HG03066 (cell line): ENCODE results near the gene TTLL7.
"Not testable (repeated sequence)": the region's sequence is repeated elsewhere in the genome, so short reads cannot be mapped to it uniquely, and the experiment has no call there.

Source experiments
- ATAC-seq: cut with Tn5 transposase; IDR thresholded peaks from one replicate; pipeline ENCODE4 v1.9.1; 2021; ENCODE audit warnings: low read depth; ENCODE audit not compliant: unreplicated experiment

The TTLL7 gene

DNA sequence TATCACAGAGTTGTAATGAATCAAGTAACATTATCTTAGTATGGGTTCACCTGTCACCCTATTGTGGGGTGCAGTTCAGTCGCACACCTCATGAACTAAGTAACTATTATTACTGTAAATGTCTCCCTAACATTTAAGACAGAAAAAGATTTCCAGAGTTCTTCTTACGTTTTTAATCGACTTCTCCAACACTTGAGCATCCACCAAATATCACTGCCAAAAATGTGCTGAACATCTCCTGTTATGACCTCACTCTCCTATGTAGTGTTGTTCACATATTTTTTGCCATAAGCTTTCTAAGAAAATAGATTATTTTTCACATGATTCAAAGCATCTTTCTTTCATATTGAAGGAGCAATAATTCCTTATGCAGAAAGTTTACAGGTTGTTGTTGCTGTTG is 1.3 kb downstream of the TTLL7 start:
- ATAC-seq = no peak

DNA sequence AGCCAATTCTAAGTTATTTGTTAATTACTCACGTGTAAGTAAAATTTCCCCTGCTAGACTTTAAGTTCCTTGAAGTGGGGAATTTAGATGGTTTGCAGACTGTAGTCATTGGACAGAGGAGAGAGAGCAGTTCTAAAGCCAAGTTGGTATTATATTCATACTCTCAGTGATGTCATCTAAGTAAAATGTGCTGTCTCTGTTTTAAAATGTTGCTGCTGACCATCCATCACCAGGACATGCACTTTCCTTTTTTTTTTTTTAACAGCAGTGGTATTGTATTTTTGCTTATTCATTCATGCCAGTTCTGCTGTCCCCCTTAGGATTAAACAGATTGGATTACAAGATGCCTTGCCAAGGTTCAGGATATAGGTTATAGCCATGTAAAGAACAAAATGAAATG is 2.3 kb downstream of the TTLL7 start:
- no peak for ATAC-seq

DNA sequence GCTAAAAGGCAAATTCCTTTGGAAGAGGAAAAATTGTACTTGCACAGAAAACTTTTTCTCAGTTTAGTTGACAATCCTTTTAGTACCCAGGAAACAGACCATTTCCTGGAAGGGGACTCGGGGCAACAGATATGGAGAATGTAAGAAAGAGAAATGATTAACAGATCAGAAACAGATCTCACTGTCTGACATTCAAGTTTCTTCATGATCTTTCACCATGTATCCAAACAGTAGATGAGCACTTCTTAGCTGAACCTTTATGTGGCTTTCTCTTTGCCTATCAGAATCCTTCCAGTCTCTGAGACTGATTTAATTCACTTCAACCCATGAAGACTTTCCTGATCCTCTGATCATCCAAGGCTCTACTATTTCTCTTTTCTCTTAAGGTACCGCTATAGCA is 2.7 kb downstream of the TTLL7 start:
- ATAC-seq = no peak

DNA sequence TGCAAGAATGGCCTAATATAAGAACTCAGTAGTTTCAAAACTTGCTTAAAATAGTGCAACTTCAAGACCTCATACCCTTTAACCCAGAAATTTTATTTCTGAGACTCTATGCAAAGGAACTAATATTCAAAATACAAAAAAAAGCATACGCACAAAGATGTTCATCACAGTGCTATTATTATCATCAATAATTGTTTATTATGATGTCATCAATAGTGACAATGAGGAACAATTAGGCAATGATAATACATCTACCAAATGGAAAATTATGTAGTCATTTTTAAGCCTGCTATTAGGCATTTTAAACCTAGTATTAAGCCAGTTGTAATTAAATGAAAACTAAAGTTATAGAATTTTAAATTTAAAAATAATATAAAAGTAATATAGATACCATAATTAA is 3.3 kb downstream of the TTLL7 start:
- ATAC-seq = no peak

DNA sequence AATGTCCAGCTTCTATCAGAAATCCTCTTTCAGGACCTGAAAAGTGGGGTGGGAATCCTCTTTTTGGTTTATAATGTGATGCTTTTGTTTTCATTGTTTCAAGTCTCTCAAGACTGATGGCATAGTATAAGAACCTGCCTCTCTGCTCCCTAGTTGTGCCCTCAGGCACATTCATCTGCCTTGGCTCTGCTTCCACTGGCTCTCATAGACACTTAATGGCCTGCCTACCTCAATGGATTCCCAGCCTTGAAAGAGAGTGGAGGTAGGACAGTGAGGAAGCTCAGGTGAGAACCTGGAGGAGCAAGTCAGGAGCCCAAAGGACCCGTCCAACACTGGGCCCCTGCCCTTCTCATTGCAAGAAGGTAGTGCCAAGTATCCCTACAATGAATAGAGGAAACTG is 4.8 kb downstream of the TTLL7 start:
- ATAC-seq = no peak

DNA sequence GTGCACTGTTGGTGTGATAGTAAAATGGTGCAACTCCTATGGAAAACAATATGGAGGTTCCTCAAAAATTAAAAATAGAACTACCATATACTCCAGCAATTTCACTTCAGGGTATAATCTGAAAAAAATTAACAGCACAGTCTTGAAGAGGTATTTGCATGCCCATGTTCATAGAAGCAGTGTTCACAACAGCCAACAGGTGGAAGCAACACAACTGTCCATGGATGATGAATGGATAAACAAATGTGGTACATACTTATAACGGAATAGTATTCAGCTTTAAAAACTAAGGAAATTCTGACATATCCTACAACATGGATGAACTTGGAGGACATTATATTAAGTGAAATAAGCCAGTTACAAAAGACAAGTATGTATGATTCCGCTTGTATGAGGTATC is 8.2 kb downstream of the TTLL7 start:
- no peak for ATAC-seq

DNA sequence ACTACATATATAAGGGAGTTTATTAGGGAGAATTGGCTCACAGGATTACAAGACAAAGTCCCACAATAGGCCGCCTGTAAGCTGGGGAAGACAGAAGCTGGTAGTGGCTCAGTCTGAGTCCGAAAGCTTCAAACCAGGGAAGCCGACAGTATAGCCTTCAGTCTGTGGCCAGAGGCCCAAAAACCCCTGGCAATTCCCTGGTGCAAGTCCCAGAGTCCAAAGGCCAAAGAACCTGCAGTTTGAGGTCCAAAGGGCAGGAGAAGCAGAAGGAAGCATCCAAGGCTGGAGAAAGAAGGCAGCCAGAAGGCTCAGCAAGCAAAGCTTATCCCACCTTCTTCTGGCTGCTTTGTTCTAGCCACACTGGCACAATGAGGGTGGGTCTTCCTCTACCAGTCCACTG is 13.9 kb downstream of the TTLL7 start:
- no peak for ATAC-seq

DNA sequence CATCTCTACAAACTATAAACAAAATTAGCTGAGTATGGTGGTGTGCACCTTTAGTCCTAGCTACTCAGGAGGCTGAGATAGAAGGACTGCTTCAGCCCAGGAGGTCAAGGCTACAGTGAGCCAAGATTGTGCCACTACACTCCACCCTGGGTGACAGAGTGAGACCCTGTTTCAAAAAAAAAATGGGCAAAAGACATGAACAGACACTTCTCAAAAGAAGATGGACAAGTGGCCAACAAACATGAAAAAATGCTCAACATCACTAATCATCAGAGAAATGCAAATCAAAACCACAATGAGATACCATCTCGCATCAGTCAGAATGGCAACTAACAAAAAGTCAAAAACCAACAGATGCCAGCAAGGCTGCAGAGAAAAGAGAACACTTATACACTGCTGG is 15.0 kb downstream of the TTLL7 start:
- not testable (repeated sequence) for ATAC-seq

DNA sequence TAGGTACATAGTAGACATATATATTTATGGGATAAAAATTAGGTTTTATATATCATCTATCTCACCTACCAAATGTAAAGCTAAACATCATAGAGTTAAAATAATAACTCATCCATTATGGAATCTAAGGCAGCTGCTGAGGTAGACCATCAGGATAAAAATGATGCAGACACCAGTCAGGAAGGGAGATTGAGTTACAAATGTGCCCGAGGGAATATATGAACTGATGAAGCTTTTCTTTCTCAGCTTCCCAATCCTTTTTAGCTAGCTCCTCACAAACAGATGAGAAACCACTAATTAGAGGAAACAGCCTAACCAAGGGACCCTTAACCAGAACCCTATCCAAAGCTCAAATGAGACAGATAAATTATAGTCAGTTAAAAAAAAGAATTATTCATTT is 20.9 kb downstream of the TTLL7 start:
- no peak for ATAC-seq

DNA sequence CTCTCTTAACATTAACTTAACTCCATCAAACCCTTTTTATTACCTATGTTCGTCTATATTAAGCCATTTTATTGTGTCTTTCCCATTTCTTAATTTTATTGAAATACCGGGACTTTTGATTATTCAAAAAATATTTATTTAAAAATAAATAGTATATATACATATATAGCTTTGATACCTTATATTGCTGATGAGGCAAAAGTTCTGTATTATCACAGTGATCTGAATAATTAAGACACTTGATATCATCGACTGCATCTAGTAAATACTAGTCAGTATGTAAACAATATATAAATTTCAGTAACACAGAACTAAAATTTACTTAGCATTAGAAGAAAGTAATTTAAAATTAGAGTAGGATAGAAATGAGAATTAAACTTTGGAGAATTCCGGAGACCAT is 22.0 kb downstream of the TTLL7 start:
- ATAC-seq = no peak

DNA sequence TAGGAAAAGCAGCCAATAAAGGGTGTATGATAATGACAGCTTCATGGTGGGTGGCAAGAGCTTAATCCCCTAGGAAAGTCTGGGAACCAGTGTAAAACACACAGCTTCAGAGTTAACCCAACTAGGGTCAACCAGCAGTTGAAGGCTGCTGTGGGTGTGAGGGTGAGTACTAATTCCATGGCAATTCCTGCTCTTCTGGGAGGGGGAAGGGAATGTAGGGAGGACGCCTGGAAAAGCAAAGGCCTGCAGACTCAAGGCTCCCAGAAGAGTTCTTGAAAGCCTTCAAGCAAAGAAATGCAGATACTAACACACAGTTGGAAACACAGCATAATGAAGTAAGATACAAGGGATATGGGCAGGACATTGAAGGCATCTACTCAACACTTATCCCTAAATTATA is 28.1 kb downstream of the TTLL7 start:
- ATAC-seq = no peak

DNA sequence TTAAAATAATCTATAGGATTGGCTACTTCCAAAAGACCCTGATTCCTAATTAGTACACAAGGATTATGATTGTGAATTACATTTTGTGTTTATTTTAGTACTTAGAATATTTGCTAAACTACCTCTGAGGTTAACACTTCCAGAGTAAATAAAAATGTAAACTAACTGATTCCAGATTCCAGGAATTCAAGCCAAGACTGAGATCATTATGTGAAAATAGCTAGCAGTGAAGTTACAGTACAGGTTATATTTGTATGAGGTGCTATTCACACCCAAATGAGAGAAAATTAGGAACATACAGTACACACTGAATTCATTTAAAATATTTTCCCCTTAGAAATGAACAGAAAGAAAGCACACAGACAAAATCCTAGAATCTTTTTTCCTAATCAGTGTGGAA is 28.8 kb downstream of the TTLL7 start:
- ATAC-seq = no peak

DNA sequence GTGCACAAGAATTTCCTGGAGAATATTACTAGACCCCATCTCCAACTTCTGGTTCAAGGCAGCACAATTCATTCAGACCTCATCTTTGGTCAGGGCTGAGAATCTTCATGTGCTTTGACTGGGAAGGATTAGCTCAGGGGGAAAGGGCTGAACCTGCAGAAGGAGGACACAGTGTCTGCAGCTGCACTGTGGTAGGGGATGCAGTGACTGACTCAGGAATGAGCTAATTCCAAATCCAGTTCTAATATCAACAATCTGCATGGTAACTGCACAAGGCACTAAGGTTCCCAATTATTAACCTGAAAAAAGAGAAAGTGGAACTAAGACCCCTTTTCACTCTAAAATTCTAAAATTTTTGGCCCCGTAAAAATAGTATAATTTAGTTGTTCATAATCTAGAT is 31.6 kb downstream of the TTLL7 start:
- ATAC-seq = no peak

DNA sequence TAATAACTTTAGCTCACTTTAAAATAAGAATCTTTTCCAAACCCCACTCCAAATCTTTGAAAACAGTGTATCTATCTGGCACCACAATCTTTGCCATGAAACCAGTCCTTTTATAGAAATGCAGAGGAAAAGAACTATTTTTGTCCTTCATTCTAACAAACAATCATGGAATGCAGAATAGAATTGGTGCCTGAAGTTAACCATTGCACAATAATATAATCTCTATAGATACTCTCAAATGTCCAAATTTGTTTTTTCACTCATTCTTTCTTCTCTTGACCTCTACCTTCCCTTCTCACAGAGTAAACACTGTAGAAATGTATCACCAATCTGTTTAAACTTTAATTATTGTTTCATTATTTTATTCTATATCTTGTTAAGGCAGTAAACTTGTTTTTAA is 34.8 kb downstream of the TTLL7 start:
- no peak for ATAC-seq

DNA sequence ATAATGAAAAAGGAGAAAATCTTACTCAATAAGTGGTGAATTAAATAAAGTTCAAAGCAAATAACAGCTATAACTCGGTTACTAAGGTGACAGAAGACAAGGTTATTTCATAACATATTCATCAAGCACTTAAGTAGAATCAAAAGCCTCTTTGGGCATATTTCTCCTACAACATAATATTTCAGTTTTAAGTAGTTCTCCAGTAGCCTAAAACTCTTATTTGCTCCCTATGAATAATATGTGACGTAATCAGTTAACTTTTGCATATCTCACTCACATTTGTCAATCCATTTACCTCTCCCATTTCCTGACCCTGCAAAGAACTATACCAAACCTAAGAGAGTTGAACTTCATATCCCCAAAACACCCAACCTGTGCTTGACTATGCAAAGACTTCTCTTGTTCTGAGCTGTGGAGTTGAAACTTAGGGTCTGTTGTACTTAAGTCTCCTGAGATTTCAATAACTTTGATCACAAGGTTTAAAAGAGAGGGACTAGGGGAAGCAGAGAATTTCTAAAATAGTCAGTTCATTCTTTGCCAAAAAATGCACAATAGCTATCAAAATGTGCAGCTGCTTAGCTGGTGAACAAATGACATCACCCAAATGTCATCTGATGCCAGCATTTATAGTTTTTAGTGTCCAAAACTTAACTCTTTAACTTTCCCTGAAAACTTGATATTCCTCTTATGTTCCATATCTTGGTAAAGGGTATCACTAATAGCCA is 37.2 kb downstream of the TTLL7 start:
- ATAC-seq = no peak

DNA sequence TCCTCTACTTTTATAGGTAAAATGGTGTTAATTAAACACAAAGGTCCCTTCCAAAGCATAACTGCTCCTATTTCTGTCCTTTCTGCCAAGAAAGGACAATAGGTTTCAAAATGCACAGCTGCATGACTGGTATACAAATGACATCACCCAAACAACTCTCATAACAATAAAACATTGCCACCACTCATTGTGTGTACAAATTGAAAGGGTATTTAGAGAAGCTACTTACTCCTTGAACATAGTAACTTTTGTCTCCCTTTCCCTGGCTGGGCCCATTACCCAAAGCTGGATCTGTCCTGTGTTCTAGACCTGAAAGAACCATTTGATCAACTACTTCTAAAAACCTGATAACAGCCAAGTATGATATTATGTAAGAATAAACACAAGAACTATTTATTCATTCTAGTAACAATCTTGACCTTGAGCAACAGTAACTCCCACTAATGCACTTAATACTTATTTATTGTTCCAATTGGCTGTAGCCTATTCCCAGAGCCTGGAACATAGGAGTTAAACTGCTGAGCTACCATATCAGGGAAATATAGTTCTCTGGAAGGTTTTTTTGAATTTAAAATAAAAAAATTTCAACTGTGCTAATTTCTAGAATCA is 38.2 kb downstream of the TTLL7 start:
- ATAC-seq = no peak

DNA sequence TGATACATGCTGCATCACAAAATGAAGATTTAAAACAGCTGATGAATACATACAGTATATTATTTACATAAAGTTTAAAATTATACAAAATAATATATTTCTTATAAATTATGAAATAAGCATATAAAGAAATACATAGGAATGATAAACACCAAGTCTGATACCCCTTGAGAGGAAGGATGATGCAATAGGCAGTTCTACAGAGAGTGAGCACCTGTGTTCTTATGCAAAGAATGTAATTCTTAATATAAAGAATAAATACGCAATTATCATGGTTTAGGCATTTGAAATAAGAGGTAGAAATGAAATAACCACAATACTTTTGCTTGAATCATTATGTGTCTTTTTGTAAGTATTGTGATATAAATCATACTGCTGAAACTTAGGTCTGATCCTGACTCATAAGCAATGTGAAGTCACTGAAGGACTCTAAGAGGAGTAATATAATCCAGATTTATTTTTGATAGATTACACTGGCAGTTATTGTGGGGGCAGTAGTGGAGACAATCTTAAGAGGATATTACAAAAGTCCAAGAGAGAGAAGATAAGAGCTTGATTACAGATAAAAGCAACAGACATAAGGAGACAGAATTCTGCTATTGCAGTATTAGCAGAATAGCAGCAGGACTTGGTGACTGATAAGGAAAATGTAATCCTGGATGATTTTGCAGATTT is 39.0 kb downstream of the TTLL7 start:
- no peak for ATAC-seq

DNA sequence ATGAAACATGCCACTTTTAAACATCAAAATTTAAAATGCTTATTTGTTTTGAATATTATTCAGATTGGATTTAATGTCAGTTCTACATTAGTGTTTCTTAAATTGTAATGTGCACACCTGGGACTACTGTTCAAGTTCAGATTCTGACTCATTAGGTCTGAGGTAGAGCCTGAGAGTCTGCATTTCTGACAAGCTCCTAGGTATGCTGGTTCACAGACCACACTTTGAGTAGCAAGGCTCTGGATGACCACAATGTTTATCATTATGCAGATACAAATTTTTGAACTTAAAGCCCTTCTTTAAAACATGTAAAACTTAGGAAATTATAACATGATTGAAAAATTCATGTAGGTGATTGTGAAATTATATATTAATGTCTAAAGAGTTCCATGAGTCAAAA is 40.2 kb downstream of the TTLL7 start:
- no peak for ATAC-seq

DNA sequence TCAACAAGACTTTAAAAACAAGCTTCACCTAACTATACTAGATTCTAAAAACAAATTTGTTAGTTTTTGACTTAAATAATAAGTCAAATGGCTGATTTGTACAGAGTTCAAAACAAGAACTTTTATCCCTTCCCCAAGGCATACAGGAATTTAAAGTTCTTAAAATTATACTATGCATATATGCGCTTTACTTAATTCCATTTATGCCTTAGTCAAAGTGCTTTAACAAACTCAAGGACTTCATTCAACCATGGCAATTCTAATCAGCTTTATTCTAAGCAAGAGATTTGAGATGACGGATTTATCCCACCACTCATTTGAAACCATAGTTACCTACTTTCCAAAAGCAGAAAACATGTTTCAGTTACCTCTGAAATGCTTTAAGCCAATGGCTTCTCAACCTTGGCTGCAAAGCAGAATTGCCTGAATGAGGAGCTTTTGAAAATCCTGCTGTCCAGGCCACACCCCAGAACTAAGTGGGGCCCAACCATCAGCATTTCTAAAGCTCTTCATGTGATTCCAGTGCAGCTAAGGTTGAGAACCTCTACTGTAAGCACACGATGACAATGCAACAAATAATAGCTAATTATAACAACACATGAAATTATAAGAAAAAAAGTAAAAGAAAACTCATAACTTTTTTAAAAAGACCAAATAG is 44.6 kb downstream of the TTLL7 start:
- no peak for ATAC-seq

DNA sequence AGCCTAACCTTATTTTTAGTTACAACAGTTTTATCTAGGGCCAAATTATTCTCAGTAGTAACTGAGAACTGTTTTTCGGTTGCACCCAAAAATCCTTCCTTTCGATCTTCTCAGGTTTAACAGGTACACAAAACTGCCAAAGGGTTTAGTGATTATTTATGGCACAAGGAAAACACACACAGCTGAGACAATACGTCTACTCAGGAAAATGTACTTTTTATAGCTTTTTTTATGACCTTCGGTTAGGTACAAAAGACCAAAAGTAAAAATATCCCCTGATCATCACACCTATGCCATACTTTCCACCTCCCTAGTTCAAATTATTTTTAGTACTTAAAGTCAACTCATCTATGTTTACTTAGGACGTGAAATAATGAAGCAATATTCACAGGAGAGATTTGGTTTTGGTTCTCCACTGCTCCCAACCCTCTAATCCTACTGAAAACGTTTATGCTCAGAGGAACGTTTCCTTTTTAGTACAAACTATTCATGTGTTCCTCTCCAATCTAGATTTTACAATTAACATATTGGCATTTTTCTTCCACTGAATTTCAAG is 48.7 kb downstream of the TTLL7 start:
- no peak for ATAC-seq

DNA sequence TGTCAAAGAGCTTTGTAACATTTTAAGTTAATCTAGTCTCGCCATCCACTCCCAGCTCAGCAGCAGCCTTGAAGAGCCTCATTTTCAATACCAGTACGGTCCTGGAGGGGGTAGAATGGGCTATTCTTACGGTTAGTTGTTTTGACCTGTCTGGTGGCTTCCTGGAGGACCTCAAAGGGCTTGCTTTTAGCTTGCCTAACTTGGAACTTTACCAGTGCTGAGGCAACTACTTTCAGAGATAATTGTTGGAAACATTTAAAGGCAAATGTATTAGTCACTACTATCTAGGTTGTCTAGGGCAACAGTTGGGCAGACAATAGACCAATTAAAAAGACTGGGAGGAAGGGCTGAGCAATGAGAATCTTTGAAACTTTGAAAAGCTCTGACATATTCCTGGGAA is 56.0 kb downstream of the TTLL7 start:
- no peak for ATAC-seq
